ENCODE results near the gene NTNG1.

DNA sequence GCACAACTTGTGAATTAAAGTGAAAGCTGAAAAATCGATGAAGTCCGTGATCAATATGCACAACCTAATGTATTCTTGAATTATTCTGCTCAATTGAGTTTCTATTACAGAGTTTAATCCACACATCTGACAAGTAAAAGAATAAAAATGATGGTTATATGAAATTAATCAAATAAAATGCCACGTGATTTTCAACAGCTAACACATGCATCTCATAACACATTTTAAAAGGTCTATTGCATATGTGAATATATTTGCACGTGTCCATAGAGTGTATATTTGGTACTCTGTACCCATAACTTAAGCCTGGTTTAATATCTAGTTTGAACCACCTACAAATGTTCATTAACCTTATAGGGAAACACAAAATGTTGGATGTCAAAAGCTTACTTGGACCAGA lies 266.2 kb downstream of the NTNG1 start:
- TF ChIP-seq, protein P1, sequence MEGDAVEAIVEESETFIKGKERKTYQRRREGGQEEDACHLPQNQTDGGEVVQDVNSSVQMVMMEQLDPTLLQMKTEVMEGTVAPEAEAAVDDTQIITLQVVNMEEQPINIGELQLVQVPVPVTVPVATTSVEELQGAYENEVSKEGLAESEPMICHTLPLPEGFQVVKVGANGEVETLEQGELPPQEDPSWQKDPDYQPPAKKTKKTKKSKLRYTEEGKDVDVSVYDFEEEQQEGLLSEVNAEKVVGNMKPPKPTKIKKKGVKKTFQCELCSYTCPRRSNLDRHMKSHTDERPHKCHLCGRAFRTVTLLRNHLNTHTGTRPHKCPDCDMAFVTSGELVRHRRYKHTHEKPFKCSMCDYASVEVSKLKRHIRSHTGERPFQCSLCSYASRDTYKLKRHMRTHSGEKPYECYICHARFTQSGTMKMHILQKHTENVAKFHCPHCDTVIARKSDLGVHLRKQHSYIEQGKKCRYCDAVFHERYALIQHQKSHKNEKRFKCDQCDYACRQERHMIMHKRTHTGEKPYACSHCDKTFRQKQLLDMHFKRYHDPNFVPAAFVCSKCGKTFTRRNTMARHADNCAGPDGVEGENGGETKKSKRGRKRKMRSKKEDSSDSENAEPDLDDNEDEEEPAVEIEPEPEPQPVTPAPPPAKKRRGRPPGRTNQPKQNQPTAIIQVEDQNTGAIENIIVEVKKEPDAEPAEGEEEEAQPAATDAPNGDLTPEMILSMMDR (IDR thresholded peaks at IDR 0.05), result no peak
- TF ChIP-seq POLR2A (IDR thresholded peaks at IDR 0.05), result no peak
